ENCODE results near the gene GSTK1. TPM values are rescaled to one million over a fixed set of nuclear protein-coding genes. Genes with fewer than 3 reads are reported as not detected.

Gene GSTK1
- polyA plus RNA-seq, 1 of the 3 experiments (the other 2 are of a cell fraction): 299 TPM

- no peak for TF ChIP-seq EP300 (IDR thresholded peaks at IDR 0.05; ENCODE audit: borderline replicate concordance in 1 of 2, low read depth in 1 of 2, low read length in 1 of 2)
- no peak for TF ChIP-seq FOXM1 (IDR thresholded peaks at IDR 0.05; ENCODE audit: low read depth)
- no peak for TF ChIP-seq RCOR1 (IDR thresholded peaks at IDR 0.05; ENCODE audit: low read length)
- no peak for TF ChIP-seq FOXJ3 (CRISPR knock-in tag; IDR thresholded peaks at IDR 0.05)
These were observed 4.4 kb upstream of the GSTK1 start (continued) for GRCh38 chr7:143258831-143259230.

DNA sequence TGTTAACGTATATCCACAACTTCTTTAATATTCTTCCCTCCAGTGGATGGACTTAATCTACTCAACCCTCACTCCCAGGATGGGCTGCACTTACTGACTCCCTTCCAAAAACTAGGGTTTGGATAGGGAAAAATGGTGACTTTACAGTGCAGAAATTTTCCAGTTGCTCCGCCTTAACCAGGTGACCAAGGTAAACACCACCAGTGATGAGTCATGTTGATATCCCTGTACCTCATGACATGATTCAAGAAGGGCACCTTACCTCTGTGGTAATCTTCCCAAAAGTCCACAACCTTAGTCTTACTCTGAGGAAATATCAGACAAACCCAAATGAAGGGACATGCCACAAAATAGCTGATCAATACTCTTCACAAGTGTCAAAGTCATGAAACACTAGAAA, 3.5 kb upstream of the GSTK1 start:
- POLR2A ChIA-PET: no interaction called here
- Histone ChIP-seq H3K9me3 (no peaks in the 10 kb centered on the region), H3K27me3 (ENCODE audit: insufficient read depth) (no peaks in the 10 kb centered on the region), H3K36me3 (replicated peaks in 1 of 2; ENCODE audit: control insufficient read depth in 1 of 2, insufficient read depth in 2 of 2, low read length in 1 of 2) (no peaks in the 10 kb centered on the region), H3K4me3 (ENCODE audit: low read depth in 2 of 2, low read length in 1 of 2) (no peak overlapping the region), H3K79me2 (ENCODE audit: insufficient read depth) (peaks cover 13% of the 10 kb centered on the region), H3K4me2 (no peak overlapping the region), H3K27ac (ENCODE audit: low read depth in 2 of 2, low read length in 1 of 2) (no peak overlapping the region), H3K4me1 (ENCODE audit: control insufficient read depth in 1 of 2, insufficient read depth in 2 of 2, low read depth in 1 of 2, low read length in 1 of 2) (peaks cover 7 to 9% of the 10 kb centered on the region in 2 experiments; a peak in 2 of 4 replicates), H3K9ac (no peak overlapping the region), H4K20me1 (ENCODE audit: insufficient read depth) (no peaks in the 10 kb centered on the region), H3K9me2 (no peaks in the 10 kb centered on the region), H3F3A (replicated peaks; ENCODE audit: insufficient read depth) (no peaks in the 10 kb centered on the region), H2AFZ (ENCODE audit: low read depth) (no peak overlapping the region)
- no peak for TF ChIP-seq MEF2A (IDR thresholded peaks at IDR 0.05; ENCODE audit: borderline replicate concordance, low read depth)
- TF ChIP-seq, protein P1, sequence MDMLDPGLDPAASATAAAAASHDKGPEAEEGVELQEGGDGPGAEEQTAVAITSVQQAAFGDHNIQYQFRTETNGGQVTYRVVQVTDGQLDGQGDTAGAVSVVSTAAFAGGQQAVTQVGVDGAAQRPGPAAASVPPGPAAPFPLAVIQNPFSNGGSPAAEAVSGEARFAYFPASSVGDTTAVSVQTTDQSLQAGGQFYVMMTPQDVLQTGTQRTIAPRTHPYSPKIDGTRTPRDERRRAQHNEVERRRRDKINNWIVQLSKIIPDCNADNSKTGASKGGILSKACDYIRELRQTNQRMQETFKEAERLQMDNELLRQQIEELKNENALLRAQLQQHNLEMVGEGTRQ (IDR thresholded peaks at IDR 0.05; ENCODE audit: borderline replicate concordance, low read depth, low read length): no peak
- TF ChIP-seq, protein P2, sequence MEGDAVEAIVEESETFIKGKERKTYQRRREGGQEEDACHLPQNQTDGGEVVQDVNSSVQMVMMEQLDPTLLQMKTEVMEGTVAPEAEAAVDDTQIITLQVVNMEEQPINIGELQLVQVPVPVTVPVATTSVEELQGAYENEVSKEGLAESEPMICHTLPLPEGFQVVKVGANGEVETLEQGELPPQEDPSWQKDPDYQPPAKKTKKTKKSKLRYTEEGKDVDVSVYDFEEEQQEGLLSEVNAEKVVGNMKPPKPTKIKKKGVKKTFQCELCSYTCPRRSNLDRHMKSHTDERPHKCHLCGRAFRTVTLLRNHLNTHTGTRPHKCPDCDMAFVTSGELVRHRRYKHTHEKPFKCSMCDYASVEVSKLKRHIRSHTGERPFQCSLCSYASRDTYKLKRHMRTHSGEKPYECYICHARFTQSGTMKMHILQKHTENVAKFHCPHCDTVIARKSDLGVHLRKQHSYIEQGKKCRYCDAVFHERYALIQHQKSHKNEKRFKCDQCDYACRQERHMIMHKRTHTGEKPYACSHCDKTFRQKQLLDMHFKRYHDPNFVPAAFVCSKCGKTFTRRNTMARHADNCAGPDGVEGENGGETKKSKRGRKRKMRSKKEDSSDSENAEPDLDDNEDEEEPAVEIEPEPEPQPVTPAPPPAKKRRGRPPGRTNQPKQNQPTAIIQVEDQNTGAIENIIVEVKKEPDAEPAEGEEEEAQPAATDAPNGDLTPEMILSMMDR (IDR thresholded peaks at IDR 0.05): no peak
- TF ChIP-seq ZBTB33 (IDR thresholded peaks at IDR 0.05; ENCODE audit: borderline replicate concordance, low read depth): no peak
- no peak for TF ChIP-seq RAD21 (IDR thresholded peaks at IDR 0.05; ENCODE audit: low read length)
- TF ChIP-seq GATA2 (CRISPR knock-in tag; IDR thresholded peaks at IDR 0.05): no peak
- TF ChIP-seq FOSL2 (IDR thresholded peaks at IDR 0.05; ENCODE audit: borderline replicate concordance, low read depth): no peak
- no peak for TF ChIP-seq TEAD4 (IDR thresholded peaks at IDR 0.05; ENCODE audit: borderline replicate concordance, insufficient read depth)
- no peak for TF ChIP-seq USF1 (IDR thresholded peaks at IDR 0.05; ENCODE audit: borderline replicate concordance, low read depth)
- no peak for TF ChIP-seq NRF1 (IDR thresholded peaks at IDR 0.05; ENCODE audit: low read depth, low read length)
- TF ChIP-seq, protein P3, sequence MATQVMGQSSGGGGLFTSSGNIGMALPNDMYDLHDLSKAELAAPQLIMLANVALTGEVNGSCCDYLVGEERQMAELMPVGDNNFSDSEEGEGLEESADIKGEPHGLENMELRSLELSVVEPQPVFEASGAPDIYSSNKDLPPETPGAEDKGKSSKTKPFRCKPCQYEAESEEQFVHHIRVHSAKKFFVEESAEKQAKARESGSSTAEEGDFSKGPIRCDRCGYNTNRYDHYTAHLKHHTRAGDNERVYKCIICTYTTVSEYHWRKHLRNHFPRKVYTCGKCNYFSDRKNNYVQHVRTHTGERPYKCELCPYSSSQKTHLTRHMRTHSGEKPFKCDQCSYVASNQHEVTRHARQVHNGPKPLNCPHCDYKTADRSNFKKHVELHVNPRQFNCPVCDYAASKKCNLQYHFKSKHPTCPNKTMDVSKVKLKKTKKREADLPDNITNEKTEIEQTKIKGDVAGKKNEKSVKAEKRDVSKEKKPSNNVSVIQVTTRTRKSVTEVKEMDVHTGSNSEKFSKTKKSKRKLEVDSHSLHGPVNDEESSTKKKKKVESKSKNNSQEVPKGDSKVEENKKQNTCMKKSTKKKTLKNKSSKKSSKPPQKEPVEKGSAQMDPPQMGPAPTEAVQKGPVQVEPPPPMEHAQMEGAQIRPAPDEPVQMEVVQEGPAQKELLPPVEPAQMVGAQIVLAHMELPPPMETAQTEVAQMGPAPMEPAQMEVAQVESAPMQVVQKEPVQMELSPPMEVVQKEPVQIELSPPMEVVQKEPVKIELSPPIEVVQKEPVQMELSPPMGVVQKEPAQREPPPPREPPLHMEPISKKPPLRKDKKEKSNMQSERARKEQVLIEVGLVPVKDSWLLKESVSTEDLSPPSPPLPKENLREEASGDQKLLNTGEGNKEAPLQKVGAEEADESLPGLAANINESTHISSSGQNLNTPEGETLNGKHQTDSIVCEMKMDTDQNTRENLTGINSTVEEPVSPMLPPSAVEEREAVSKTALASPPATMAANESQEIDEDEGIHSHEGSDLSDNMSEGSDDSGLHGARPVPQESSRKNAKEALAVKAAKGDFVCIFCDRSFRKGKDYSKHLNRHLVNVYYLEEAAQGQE (IDR thresholded peaks at IDR 0.05; ENCODE audit: low read depth, low read length): no peak
- no peak for TF ChIP-seq JUND (IDR thresholded peaks at IDR 0.05)
- TF ChIP-seq EP300 (IDR thresholded peaks at IDR 0.05; ENCODE audit: borderline replicate concordance in 1 of 2, low read depth in 1 of 2, low read length in 1 of 2): no peak
- TF ChIP-seq, protein P4, sequence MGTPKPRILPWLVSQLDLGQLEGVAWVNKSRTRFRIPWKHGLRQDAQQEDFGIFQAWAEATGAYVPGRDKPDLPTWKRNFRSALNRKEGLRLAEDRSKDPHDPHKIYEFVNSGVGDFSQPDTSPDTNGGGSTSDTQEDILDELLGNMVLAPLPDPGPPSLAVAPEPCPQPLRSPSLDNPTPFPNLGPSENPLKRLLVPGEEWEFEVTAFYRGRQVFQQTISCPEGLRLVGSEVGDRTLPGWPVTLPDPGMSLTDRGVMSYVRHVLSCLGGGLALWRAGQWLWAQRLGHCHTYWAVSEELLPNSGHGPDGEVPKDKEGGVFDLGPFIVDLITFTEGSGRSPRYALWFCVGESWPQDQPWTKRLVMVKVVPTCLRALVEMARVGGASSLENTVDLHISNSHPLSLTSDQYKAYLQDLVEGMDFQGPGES (IDR thresholded peaks at IDR 0.05; ENCODE audit: low read depth, low read length): no peak
- TF ChIP-seq FOXM1 (IDR thresholded peaks at IDR 0.05; ENCODE audit: low read depth): no peak
- TF ChIP-seq SMC3 (IDR thresholded peaks at IDR 0.05; ENCODE audit: low read depth, low read length): no peak
- no peak for TF ChIP-seq YY1 (IDR thresholded peaks at IDR 0.05; ENCODE audit: low read depth)
- WGBS (ENCODE audit: low lambda C conversion rate): 88% methylated on average over 2 of the region's 2 CpGs
- no peak for DNase-seq
- CTCF ChIA-PET: interaction anchor here (1.9 to 2.7 kb wide), 2 partner anchors 19 to 156 kb away, joined by 7 to 8 read pairs; no protein-coding TSS in a partner anchor
